ENCODE data around the gene VSIG4.
"Not testable (repeated sequence)": the region's sequence is repeated elsewhere in the genome, so short reads cannot be mapped to it uniquely, and the experiment has no call there.

The VSIG4 gene

DNA sequence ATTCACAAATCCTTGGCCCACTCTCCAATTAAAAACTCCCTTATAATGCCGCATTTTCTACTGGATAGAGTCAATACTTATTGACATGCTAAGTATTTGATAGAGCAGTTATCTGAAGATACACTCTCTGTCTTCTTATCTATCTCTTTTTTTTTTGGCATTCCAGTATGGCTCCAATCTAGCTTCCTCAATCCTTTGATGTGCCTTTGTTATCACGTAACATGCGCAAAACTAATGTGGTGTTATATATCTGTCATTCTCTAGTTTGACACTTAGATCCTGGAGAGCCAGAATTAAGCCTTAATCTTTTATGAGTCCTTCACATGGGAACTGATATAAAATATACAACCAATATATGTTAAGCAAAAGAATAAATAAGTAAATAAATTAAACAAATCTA is 54.7 kb downstream of the VSIG4 start:
- no peak for DNase-seq (ENCODE audit: low read depth)
- H3K4me3 ChIP-seq (ENCODE audit: control insufficient read depth, low read depth, low read length) = no peak overlapping the region
- TF ChIP-seq, protein P1, sequence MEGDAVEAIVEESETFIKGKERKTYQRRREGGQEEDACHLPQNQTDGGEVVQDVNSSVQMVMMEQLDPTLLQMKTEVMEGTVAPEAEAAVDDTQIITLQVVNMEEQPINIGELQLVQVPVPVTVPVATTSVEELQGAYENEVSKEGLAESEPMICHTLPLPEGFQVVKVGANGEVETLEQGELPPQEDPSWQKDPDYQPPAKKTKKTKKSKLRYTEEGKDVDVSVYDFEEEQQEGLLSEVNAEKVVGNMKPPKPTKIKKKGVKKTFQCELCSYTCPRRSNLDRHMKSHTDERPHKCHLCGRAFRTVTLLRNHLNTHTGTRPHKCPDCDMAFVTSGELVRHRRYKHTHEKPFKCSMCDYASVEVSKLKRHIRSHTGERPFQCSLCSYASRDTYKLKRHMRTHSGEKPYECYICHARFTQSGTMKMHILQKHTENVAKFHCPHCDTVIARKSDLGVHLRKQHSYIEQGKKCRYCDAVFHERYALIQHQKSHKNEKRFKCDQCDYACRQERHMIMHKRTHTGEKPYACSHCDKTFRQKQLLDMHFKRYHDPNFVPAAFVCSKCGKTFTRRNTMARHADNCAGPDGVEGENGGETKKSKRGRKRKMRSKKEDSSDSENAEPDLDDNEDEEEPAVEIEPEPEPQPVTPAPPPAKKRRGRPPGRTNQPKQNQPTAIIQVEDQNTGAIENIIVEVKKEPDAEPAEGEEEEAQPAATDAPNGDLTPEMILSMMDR (conservative IDR thresholded peaks at IDR 0.05; ENCODE audit: control insufficient read depth, insufficient read depth, low read depth, low read length) = no peak

GRCh38 chrX:65977161-65977560 is 62.7 kb downstream of the VSIG4 start:
- not testable (repeated sequence) for H3K4me3 ChIP-seq (ENCODE audit: control insufficient read depth, low read depth, low read length); DNase-seq (ENCODE audit: low read depth)

DNA sequence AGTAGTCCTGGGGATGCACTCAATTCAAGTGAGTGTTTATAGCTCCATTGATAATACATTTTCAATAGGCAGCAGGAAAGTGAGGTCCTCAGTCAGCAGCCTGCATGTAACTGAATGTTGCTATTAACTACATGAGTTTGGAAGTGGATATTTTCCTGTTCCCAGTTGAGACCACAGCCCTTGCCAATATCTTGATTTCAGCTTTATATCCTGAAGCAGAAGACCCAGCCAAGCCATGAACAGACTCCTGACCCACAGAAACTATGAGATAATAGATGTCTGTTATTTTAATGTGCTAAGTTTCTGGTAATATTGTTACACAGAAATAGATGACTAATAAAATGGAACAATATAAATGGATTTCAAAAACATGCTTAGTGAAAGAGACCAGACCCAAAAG is 63.7 kb downstream of the VSIG4 start:
- H3K4me3 ChIP-seq (ENCODE audit: control insufficient read depth, low read depth, low read length) = no peak overlapping the region
- DNase-seq (ENCODE audit: low read depth) = no peak
- TF ChIP-seq, protein P1 (conservative IDR thresholded peaks at IDR 0.05; ENCODE audit: control insufficient read depth, insufficient read depth, low read depth, low read length) = no peak

- not testable (repeated sequence) for H3K4me3 ChIP-seq (ENCODE audit: control insufficient read depth, low read depth, low read length); DNase-seq (ENCODE audit: low read depth)
These were observed 64.6 kb downstream of the VSIG4 start for GRCh38 chrX:65975161-65975751.
